ENCODE results near the gene PHLDB2.
A peak's percentile ranks its signal among the peaks of the same experiment; 100 is the strongest.

PHLDB2 gene

DNA sequence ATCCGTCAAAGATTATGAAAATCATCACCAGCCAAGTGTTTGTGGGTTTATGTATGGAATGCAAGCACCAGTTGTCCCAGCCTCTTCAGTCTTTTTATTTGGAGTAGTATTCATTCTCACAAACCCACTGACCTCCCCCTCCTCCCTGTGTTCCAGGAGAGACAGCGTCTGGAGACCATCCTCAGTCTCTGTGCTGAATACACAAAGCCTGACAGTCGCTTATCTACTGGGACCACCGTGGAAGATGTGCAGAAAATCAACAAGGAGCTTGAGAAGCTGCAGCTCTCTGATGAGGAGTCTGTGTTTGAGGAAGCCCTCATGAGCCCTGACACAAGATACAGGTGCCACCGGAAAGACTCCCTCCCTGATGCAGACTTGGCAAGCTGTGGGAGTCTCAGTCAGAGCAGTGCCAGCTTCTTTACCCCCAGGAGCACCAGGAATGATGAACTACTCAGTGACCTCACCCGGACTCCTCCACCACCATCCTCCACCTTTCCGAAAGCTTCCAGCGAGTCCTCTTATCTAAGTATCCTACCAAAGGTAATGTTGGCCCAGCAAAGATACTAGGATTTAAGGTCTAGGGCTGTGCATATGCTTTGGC lies 54.2 kb downstream of the PHLDB2 start:
- TF ChIP-seq ISL1 (CRISPR knock-in tag; IDR thresholded peaks at IDR 0.05), result no peak
- ATAC-seq, result no peak

DNA sequence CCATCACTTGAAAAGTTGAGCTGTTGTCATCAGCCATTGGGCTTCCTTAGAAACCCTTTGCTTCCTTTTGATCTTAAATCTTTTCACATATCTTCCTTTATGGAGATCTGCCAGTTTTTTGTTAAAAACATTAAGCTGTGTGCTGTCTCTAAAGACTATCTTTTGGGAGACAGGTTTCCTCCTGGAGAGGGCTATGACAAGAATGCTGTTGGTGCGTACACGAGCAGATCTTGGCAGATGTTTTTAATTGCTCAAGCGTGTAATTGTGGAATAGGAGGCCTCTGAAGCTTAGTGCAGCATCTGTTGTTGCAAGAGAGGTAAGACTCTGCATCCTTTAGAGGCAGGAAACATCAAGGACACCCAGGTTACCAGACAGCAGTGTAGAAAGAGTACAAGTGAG lies 56.8 kb downstream of the PHLDB2 start:
- ATAC-seq, result peak; percentile 78
- TF ChIP-seq RARB (CRISPR knock-in tag; IDR thresholded peaks at IDR 0.05) (no peak), SNAI2 (CRISPR knock-in tag; IDR thresholded peaks at IDR 0.05) (no peak)
- TF ChIP-seq, protein P1, sequence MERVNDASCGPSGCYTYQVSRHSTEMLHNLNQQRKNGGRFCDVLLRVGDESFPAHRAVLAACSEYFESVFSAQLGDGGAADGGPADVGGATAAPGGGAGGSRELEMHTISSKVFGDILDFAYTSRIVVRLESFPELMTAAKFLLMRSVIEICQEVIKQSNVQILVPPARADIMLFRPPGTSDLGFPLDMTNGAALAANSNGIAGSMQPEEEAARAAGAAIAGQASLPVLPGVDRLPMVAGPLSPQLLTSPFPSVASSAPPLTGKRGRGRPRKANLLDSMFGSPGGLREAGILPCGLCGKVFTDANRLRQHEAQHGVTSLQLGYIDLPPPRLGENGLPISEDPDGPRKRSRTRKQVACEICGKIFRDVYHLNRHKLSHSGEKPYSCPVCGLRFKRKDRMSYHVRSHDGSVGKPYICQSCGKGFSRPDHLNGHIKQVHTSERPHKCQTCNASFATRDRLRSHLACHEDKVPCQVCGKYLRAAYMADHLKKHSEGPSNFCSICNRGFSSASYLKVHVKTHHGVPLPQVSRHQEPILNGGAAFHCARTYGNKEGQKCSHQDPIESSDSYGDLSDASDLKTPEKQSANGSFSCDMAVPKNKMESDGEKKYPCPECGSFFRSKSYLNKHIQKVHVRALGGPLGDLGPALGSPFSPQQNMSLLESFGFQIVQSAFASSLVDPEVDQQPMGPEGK (CRISPR knock-in tag; IDR thresholded peaks at IDR 0.05; ENCODE audit: borderline replicate concordance), result no peak
- TF ChIP-seq, protein P2, sequence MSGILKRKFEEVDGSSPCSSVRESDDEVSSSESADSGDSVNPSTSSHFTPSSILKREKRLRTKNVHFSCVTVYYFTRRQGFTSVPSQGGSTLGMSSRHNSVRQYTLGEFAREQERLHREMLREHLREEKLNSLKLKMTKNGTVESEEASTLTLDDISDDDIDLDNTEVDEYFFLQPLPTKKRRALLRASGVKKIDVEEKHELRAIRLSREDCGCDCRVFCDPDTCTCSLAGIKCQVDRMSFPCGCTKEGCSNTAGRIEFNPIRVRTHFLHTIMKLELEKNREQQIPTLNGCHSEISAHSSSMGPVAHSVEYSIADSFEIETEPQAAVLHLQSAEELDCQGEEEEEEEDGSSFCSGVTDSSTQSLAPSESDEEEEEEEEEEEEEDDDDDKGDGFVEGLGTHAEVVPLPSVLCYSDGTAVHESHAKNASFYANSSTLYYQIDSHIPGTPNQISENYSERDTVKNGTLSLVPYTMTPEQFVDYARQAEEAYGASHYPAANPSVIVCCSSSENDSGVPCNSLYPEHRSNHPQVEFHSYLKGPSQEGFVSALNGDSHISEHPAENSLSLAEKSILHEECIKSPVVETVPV (CRISPR knock-in tag; IDR thresholded peaks at IDR 0.05), result no peak

DNA sequence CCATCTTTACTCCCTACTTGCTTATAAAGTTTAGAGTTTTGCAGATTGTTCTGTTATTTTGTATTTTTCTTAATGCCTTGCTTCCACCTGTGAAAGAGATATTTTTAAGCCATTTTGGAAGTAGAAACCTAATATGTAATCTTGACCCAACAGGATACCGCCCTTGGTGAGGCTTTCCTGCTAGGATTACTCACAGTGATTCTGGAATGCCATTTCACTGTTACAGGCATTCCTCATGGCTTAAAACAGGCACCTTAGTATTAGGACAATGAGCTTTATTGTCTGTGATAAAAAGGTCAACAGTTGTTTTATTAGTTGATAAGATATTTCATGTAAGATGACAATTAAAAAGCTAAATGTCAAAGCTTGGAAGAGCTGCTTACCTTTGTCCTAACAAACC lies 58.2 kb downstream of the PHLDB2 start:
- ATAC-seq, result peak; percentile 75
- TF ChIP-seq, protein P3, sequence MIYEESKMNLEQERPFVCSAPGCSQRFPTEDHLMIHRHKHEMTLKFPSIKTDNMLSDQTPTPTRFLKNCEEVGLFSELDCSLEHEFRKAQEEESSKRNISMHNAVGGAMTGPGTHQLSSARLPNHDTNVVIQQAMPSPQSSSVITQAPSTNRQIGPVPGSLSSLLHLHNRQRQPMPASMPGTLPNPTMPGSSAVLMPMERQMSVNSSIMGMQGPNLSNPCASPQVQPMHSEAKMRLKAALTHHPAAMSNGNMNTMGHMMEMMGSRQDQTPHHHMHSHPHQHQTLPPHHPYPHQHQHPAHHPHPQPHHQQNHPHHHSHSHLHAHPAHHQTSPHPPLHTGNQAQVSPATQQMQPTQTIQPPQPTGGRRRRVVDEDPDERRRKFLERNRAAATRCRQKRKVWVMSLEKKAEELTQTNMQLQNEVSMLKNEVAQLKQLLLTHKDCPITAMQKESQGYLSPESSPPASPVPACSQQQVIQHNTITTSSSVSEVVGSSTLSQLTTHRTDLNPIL (CRISPR knock-in tag; IDR thresholded peaks at IDR 0.05; ENCODE audit: low read depth), result no peak
- TF ChIP-seq PPARA (CRISPR knock-in tag; IDR thresholded peaks at IDR 0.05; ENCODE audit: borderline replicate concordance) (no peak), ISL1 (CRISPR knock-in tag; IDR thresholded peaks at IDR 0.05) (peak; percentile 51), ARNTL (CRISPR knock-in tag; IDR thresholded peaks at IDR 0.05; ENCODE audit: borderline replicate concordance, low read depth) (no peak), BACH2 (CRISPR knock-in tag; IDR thresholded peaks at IDR 0.05; ENCODE audit: borderline replicate concordance) (no peak)

DNA sequence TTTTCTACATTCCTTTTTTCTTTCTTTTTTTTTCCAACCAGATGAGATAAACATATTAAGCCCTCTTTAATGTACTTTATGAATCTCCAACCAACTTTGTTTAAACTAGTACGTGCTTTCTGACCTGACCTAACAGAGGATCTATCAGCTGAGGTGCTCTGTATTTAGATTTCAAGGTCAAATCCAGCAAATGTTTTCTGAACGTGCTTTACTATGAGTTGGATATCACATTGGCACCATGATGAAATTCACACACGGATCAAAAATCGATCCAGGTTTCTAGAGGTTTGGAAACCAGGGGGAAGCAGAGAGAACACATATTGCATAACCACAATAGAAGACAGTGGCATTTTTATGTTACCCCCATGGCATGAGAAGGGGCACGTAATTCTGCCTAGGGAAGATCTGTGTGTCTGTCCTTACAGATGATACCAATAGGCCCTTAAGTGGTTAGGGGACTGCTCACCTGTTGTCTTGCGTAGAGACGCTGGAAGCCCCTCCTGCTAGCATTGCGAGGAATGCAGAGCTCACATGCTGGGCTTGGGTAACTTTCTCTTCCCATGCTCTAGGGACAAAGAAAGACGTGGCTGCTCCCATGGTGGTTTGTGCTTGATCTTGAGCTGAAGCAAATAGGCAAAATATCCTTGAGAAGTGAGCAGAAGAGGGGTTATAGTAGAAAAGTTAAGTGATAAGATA lies 60.5 kb downstream of the PHLDB2 start:
- ATAC-seq, result no peak
- TF ChIP-seq POU6F1 (CRISPR knock-in tag; IDR thresholded peaks at IDR 0.05; ENCODE audit: borderline replicate concordance, low read depth), result no peak
- TF ChIP-seq, protein P3 (CRISPR knock-in tag; IDR thresholded peaks at IDR 0.05; ENCODE audit: low read depth), result no peak
- TF ChIP-seq TOX (CRISPR knock-in tag; IDR thresholded peaks at IDR 0.05; ENCODE audit: borderline replicate concordance), result no peak
- TF ChIP-seq CSDC2 (CRISPR knock-in tag; IDR thresholded peaks at IDR 0.05), result no peak
- no peak for TF ChIP-seq TCF4 (CRISPR knock-in tag; IDR thresholded peaks at IDR 0.05; ENCODE audit: borderline replicate concordance)
- TF ChIP-seq BACH2 (CRISPR knock-in tag; IDR thresholded peaks at IDR 0.05; ENCODE audit: borderline replicate concordance), result no peak
- no peak for TF ChIP-seq ZNF70 (CRISPR knock-in tag; IDR thresholded peaks at IDR 0.05)
- TF ChIP-seq PPARA (CRISPR knock-in tag; IDR thresholded peaks at IDR 0.05; ENCODE audit: borderline replicate concordance), result no peak
- no peak for TF ChIP-seq ZFP30 (CRISPR knock-in tag; IDR thresholded peaks at IDR 0.05)
- TF ChIP-seq, protein P2 (CRISPR knock-in tag; IDR thresholded peaks at IDR 0.05), result no peak
- TF ChIP-seq SNAI2 (CRISPR knock-in tag; IDR thresholded peaks at IDR 0.05), result no peak
- TF ChIP-seq ZFP3 (CRISPR knock-in tag; IDR thresholded peaks at IDR 0.05), result no peak
- no peak for TF ChIP-seq GLIS3 (CRISPR knock-in tag; IDR thresholded peaks at IDR 0.05)
- no peak for TF ChIP-seq ZC3H10 (CRISPR knock-in tag; IDR thresholded peaks at IDR 0.05)
- TF ChIP-seq ZNF565 (CRISPR knock-in tag; conservative IDR thresholded peaks at IDR 0.05; ENCODE audit: low read depth), result no peak
